HepG2 (cell line): Measurements from ENCODE around the gene GNPAT.

Source experiments
- CBX1 ChIP-seq: IDR thresholded peaks from one replicate; pipeline ENCODE4 v1.6.1; 2016; ENCODE audit warnings: antibody characterized with exemption, low read depth
- CEBPB ChIP-seq: IDR thresholded peaks from 2 replicates; pipeline ENCODE4 v1.6.1; 2011; ENCODE audit warnings: low read depth, low read length, improper control_type of control experiment, borderline replicate concordance
- ZKSCAN1 ChIP-seq: fragments of 150-350 bp; IDR thresholded peaks from 2 replicates; pipeline ENCODE4 v1.6.1; 2014; ENCODE audit warnings: low read length
- ZNF138 ChIP-seq: sonication (generic); formaldehyde crosslinking; IDR thresholded peaks from 2 replicates; pipeline ENCODE4 v1.5.0; 2020; ENCODE audit warnings: mild to moderate bottlenecking, low read depth, missing genetic modification reagents
- TF ChIP-seq, protein P1 (sequence below): sonication (generic); formaldehyde crosslinking; IDR thresholded peaks from 2 replicates; pipeline ENCODE4 v1.4.0; 2020; ENCODE audit warnings: missing genetic modification reagents
- TF ChIP-seq, protein P2 (sequence below): sonication (generic); formaldehyde crosslinking; IDR thresholded peaks from 2 replicates; pipeline ENCODE4 v1.5.1; 2020; ENCODE audit warnings: missing genetic modification reagents, mild to moderate bottlenecking, borderline replicate concordance

DNA sequence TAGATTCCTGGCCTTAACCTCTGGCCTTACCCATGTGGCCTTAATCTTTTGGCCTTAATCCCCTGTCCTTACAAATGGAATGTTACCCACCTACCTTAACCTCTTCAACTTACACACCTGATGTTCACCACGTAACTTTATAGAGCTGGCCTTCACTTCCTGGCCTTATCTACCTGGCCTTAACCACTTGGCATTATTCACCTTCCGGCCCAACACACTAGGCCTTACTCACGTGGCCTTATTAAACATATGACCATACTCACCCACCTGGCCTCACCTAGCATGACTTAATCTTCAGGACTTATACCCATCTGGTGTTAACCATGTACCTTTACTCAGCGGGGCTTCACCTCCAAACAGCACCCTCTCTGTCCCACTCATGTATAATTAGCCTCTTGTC, 54.9 kb downstream of the GNPAT start:
- TF ChIP-seq, protein P1, sequence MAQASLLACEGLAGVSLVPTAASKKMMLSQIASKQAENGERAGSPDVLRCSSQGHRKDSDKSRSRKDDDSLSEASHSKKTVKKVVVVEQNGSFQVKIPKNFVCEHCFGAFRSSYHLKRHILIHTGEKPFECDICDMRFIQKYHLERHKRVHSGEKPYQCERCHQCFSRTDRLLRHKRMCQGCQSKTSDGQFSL (CRISPR knock-in tag) = no peak
- no peak for TF ChIP-seq ZNF138 (CRISPR knock-in tag)
- TF ChIP-seq ZKSCAN1 = no peak
- TF ChIP-seq, protein P2, sequence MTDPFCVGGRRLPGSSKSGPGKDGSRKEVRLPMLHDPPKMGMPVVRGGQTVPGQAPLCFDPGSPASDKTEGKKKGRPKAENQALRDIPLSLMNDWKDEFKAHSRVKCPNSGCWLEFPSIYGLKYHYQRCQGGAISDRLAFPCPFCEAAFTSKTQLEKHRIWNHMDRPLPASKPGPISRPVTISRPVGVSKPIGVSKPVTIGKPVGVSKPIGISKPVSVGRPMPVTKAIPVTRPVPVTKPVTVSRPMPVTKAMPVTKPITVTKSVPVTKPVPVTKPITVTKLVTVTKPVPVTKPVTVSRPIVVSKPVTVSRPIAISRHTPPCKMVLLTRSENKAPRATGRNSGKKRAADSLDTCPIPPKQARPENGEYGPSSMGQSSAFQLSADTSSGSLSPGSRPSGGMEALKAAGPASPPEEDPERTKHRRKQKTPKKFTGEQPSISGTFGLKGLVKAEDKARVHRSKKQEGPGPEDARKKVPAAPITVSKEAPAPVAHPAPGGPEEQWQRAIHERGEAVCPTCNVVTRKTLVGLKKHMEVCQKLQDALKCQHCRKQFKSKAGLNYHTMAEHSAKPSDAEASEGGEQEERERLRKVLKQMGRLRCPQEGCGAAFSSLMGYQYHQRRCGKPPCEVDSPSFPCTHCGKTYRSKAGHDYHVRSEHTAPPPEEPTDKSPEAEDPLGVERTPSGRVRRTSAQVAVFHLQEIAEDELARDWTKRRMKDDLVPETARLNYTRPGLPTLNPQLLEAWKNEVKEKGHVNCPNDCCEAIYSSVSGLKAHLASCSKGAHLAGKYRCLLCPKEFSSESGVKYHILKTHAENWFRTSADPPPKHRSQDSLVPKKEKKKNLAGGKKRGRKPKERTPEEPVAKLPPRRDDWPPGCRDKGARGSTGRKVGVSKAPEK (CRISPR knock-in tag) = no peak
- TF ChIP-seq CEBPB = no peak
- TF ChIP-seq CBX1 = no peak
